HG03108 (cell line): Measurements from ENCODE around the gene SPNS2.

Source experiments
- ATAC-seq: cut with Tn5 transposase; IDR thresholded peaks from one replicate; pipeline ENCODE4 v1.9.1; 2021; ENCODE audit warnings: moderate library complexity; ENCODE audit not compliant: unreplicated experiment

Gene SPNS2

GRCh38 chr17:4535667-4536258 is 37.1 kb downstream of the SPNS2 start:
- no peak for ATAC-seq

DNA sequence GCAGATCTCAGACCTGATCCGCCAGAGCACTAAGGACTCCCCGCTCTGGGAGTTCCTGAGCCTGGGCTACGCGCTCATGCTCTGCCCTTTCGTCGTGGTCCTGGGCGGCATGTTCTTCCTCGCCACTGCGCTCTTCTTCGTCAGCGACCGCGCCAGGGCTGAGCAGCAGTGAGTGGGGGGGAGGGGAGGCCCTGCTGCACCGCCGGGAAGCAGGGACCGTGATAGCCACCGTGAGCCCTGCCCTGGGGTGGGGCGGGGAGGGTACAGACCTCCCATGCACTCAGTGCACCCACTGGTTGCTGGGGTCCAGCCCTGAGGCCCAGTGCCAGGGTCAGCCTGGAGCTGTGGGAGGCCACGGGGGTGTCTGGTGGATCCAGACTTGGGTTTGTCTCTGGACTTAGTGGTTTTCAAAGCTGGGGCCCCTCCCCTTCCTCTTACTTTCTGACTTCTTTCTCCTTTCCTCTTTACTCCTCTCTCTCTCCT is 37.6 kb downstream of the SPNS2 start:
- no peak for ATAC-seq

GRCh38 chr17:4536742-4537411 is 38.2 kb downstream of the SPNS2 start:
- no peak for ATAC-seq

DNA sequence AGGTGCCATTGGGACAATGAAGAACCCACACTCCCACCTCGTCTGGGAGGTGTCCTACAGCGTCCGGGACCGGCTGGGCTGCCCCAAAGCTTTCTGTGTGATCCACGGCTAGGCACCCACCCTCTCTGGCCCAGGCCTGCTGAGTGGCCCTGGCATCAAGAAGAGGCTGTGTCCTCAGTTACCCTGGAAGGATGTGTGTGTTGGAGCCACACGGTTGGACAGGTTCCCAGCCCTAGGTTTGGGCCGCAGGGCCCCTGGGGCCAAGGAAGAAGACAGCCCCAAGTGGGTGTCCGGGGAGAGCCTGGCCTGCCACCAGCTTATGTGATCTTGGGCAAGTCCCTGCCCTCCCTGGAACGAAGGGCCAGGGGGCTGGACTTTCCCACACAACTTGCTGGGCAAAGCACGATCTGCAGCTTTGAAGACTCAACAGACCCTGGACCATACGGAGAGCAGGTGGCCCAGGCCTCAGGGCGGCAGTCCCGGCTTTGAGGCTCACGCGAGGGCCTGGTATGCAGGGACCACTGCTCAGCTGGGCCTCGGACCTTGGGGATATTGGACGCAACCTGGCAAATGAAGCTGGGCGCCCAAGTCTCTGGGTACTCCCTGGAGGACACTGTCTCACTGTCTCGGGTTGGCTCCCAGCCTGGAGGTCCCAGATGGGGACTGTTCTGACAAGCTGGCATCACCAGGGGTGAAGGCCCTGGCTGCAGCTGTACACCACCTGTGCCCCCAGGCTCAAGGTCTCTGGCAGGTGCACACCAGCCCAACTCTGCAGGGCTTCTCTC is 39.0 kb downstream of the SPNS2 start:
- ATAC-seq, result no peak

- ATAC-seq, result no peak
Observed at GRCh38 chr17:4538236-4539002, 39.7 kb downstream of the SPNS2 start.

- no peak for ATAC-seq
Observed at GRCh38 chr17:4539025-4539424, 40.3 kb downstream of the SPNS2 start.

- no peak for ATAC-seq
Observed at GRCh38 chr17:4539576-4540223, 41.0 kb downstream of the SPNS2 start.

GRCh38 chr17:4540224-4540651 is 41.6 kb downstream of the SPNS2 start:
- no peak for ATAC-seq

- ATAC-seq, result no peak
Observed at GRCh38 chr17:4540687-4541327, 42.1 kb downstream of the SPNS2 start.

DNA sequence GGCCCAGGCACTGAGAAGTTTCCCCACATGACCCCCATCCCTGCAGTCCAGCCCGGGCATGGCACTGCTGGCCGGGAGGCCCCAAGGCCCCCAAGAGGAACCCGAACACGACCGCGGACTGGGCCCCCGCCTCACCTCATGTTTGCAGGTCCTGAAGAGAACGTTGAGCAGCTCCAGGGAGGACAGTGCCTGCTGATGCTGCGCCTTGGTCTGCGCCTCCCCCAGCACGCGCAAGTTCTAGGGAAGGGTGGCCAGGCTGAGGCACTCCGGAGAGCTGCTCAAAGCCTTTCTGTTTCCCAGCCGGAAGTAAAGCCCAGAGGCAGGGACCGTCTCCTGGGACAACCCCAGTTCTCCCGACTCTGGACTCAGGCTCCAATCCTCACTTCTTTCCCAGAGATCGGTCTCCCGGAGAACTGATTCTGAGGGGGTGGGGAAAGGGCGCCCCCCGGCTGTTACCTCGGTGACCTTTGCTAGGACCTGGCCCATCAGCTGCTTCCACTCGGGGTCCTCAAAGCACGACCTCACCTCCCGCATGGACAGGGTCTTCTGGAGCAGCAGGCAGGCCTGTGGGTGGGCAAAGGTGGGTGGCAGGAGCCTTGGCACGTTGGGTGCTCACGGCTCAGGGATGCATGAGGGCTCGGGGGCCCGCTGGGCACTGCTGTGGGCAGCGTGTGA is 42.8 kb downstream of the SPNS2 start:
- ATAC-seq, result no peak

DNA sequence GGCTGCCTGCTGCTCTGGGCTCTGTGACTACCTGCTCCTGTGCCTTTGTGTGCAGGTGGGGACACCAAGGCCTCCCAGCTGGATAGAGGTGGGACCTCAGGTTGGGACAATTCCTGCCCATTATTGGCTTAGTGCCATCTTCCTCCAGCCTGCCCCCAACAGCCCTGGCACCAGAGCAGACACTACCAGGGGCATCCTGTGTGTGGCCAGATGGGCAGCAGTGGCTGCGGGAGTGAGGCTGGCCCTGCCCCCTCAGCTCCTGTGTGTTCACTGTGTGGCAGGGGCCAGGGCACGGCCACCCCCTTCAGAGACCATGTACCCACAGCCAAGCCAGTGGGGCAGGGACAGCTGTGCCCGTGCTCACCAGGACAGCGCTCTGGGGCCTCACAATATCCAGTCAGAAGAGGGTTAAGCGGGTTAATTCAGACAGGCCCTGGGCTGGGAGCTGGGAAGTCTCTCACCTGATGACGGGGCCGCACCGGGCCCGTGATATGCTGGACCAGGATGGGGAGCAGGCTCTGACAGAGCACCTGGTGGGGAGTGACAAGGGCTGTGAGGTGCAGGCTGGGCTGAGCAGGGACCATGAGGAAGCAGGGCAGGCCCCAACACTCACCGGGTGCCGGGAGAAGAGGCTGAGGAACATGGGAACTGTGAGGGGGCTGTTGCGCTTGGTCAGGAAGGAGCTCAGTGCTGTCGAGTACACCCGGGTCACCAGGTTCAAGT is 43.5 kb downstream of the SPNS2 start:
- no peak for ATAC-seq

GRCh38 chr17:4542726-4543191 is 44.1 kb downstream of the SPNS2 start:
- ATAC-seq, result no peak

DNA sequence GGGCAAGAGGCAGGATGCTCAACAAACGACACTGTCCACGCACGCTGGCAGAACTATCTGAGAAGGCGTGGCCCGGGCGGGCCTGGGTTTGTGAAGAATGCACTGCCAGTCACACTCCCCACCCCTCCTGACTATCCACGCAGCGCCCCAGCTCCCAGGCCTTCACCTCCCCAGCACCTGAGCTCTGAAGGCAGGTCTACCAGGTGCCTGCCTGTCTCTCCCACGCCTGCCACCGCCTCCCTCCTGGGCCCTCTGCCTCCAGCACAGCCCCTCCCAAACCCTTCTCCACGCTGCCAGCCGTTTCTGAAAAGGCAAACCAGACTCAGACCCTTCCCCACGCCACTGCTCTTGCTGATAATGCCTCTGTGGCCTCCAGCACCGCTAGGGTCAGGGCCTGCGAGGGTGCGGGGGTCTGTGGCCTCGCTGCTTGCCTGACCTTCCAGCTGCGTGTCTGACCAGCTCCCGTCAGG is 44.9 kb downstream of the SPNS2 start:
- ATAC-seq, result no peak

- ATAC-seq, result no peak
Observed at GRCh38 chr17:4544135-4544950, 45.7 kb downstream of the SPNS2 start.

GRCh38 chr17:4544951-4545216 is 46.2 kb downstream of the SPNS2 start:
- no peak for ATAC-seq

DNA sequence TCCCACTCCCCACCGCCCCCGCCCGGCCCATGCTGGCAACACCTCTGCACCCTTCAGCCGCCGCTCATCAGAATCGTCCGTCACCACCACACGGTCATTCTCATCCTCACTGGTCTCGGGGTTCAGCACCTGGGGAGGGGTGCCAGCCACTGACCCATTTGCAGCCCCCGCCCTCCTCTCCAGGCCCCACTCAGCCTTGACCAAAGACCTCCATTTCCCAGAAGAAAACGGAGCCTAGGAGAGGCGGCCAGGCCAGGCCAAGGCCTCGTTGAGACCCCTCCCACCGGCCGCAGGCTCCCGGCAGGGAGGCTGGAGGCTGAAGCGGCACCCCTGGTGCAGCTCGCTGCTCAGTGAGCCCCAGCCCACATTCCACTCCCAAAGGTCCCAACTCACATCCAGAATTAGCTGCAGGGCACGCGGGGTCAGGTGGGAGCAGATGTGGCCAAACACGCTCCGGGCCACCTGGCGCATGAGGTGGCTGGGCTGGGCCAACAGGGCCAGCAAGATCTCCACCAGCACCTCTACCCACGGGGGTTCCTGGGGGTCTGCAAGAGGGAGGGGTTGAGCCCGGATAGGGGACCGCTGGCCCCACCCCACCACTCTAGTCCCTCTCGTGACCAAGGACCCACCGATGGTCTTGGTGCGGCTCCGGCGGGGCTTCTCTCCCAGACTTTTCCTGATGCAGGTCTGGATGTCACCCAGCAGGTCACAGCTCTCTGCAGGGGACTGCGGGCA is 46.7 kb downstream of the SPNS2 start:
- ATAC-seq, result no peak

DNA sequence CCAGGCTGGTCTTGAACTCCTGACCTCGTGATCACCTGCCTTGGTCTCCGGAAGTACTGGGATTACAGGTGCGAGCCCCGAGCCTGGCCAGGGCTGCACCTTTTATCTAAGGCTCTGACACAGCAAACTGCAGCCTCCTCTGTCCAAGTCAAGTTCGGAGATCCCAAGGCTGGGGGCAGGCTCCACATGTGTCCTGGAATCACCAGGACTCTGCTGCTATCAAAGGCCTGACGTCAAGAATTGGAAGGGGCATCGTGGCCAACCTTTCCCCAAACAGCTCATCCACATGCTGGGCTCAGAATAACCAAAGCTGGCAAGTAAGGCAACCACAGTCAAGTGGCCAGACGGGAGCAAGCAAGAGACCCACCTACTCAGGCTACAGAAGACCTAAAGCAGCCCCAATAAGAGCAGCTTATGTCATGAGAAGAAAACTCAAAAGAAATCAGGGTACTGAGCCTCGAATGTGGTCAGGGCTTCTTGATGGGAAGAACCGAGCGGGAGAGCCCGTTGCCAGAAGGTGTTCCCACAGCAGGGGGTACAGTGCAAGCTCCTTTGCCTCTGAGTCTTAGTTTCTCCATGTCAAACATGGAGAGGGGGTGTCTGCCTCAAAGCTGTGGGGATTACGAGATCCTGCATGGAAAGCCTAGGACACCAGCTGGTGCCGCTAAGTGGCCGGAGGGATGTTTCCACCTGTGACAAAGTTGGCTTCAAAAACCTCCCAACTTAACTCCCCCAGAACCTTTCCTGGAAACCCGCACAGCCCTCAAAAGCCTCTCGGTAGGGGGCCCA is 48.6 kb downstream of the SPNS2 start:
- no peak for ATAC-seq
